SK-N-SH treated with all-trans-retinoic acid at 6 μM for 48 hours (cell line): Measurements from ENCODE around the gene LCN1.

Experiments
- ATAC-seq: fragments of 200-7000 bp; cut with Tn5 transposase; 3 replicates; pipeline ENCODE4 v1.9.1; 2020; ENCODE audit warnings: mild to moderate bottlenecking, moderate library complexity
- ARNTL ChIP-seq: fragments of 450-650 bp; formaldehyde crosslinking; IDR thresholded peaks from 2 replicates; pipeline ENCODE4 v1.5.0; 2020; ENCODE audit warnings: low read depth, mild to moderate bottlenecking, moderate library complexity, borderline replicate concordance
- CSDC2 ChIP-seq: fragments of 250-450 bp; sonication (Bioruptor Pico); IDR thresholded peaks from 2 replicates; pipeline ENCODE4 v1.5.0; 2020; ENCODE audit warnings: mild to moderate bottlenecking, moderate library complexity
- ESRRG ChIP-seq: fragments of 250-450 bp; sonication (Bioruptor Pico); IDR thresholded peaks from 2 replicates; pipeline ENCODE4 v1.6.1; 2021; ENCODE audit warnings: mild to moderate bottlenecking
- GLIS3 ChIP-seq: fragments of 250-450 bp; sonication (Bioruptor Pico); IDR thresholded peaks from 2 replicates; pipeline ENCODE4 v1.5.0; 2020; ENCODE audit warnings: mild to moderate bottlenecking, moderate library complexity
- ISL1 ChIP-seq: fragments of 250-450 bp; sonication (Bioruptor Pico); IDR thresholded peaks from 2 replicates; pipeline ENCODE4 v2.1.2; 2022; ENCODE audit warnings: mild to moderate bottlenecking, moderate library complexity
- OSR1 ChIP-seq: fragments of 250-450 bp; sonication (Bioruptor Pico); IDR thresholded peaks from 2 replicates; pipeline ENCODE4 v1.8.0; 2022; ENCODE audit warnings: moderate library complexity, mild to moderate bottlenecking, inconsistent platforms
- PPARA ChIP-seq: fragments of 250-450 bp; sonication (Bioruptor Pico); IDR thresholded peaks from 2 replicates; pipeline ENCODE4 v1.5.0; 2020; ENCODE audit warnings: mild to moderate bottlenecking, borderline replicate concordance
- RARB ChIP-seq: fragments of 250-450 bp; sonication (Bioruptor Pico); IDR thresholded peaks from 2 replicates; pipeline ENCODE4 v1.8.0; 2021; ENCODE audit warnings: mild to moderate bottlenecking, moderate library complexity
- SNAI2 ChIP-seq: fragments of 250-450 bp; sonication (Bioruptor Pico); IDR thresholded peaks from 2 replicates; pipeline ENCODE4 v1.5.0; 2020; ENCODE audit warnings: mild to moderate bottlenecking, moderate library complexity
- TOX ChIP-seq: fragments of 250-450 bp; sonication (Bioruptor Pico); IDR thresholded peaks from 2 replicates; pipeline ENCODE4 v1.8.0; 2021; ENCODE audit warnings: mild to moderate bottlenecking, moderate library complexity, borderline replicate concordance
- ZC3H10 ChIP-seq: fragments of 250-450 bp; sonication (Bioruptor Pico); IDR thresholded peaks from 2 replicates; pipeline ENCODE4 v1.5.1; 2021; ENCODE audit warnings: mild to moderate bottlenecking, moderate library complexity
- ZFP3 ChIP-seq: fragments of 250-450 bp; sonication (Bioruptor Pico); IDR thresholded peaks from 2 replicates; pipeline ENCODE4 v1.5.0; 2020; ENCODE audit warnings: mild to moderate bottlenecking, moderate library complexity
- ZFP30 ChIP-seq: fragments of 450-650 bp; formaldehyde crosslinking; IDR thresholded peaks from 2 replicates; pipeline ENCODE4 v1.5.0; 2022; ENCODE audit warnings: mild to moderate bottlenecking, moderate library complexity
- ZNF565 ChIP-seq: fragments of 450-650 bp; formaldehyde crosslinking; conservative IDR thresholded peaks from 2 replicates; pipeline ENCODE4 v1.5.0; 2020; ENCODE audit warnings: low read depth, mild to moderate bottlenecking, moderate library complexity
- ZNF70 ChIP-seq: fragments of 450-650 bp; formaldehyde crosslinking; IDR thresholded peaks from 2 replicates; pipeline ENCODE4 v1.5.0; 2020; ENCODE audit warnings: mild to moderate bottlenecking, moderate library complexity
- ZNF8 ChIP-seq: fragments of 450-650 bp; formaldehyde crosslinking; IDR thresholded peaks from 2 replicates; pipeline ENCODE4 v1.5.0; 2020; ENCODE audit warnings: mild to moderate bottlenecking, moderate library complexity
- TF ChIP-seq, protein P1 (sequence below): fragments of 250-450 bp; sonication (Bioruptor Pico); IDR thresholded peaks from 2 replicates; pipeline ENCODE4 v1.5.0; 2020; ENCODE audit warnings: mild to moderate bottlenecking, moderate library complexity
- TF ChIP-seq, protein P2 (sequence below): fragments of 250-450 bp; sonication (Bioruptor Pico); IDR thresholded peaks from 2 replicates; pipeline ENCODE4 v1.5.1; 2020; ENCODE audit warnings: low read depth, mild to moderate bottlenecking, moderate library complexity
- TF ChIP-seq, protein P3 (sequence below): fragments of 250-450 bp; sonication (Bioruptor Pico); IDR thresholded peaks from 2 replicates; pipeline ENCODE4 v1.8.0; 2020; ENCODE audit warnings: mild to moderate bottlenecking, moderate library complexity, borderline replicate concordance
- TF ChIP-seq, protein P4 (sequence below): fragments of 250-450 bp; sonication (Bioruptor Pico); IDR thresholded peaks from 2 replicates; pipeline ENCODE4 v1.8.0; 2021; ENCODE audit warnings: low read depth, mild to moderate bottlenecking, moderate library complexity, borderline replicate concordance

Gene LCN1

DNA sequence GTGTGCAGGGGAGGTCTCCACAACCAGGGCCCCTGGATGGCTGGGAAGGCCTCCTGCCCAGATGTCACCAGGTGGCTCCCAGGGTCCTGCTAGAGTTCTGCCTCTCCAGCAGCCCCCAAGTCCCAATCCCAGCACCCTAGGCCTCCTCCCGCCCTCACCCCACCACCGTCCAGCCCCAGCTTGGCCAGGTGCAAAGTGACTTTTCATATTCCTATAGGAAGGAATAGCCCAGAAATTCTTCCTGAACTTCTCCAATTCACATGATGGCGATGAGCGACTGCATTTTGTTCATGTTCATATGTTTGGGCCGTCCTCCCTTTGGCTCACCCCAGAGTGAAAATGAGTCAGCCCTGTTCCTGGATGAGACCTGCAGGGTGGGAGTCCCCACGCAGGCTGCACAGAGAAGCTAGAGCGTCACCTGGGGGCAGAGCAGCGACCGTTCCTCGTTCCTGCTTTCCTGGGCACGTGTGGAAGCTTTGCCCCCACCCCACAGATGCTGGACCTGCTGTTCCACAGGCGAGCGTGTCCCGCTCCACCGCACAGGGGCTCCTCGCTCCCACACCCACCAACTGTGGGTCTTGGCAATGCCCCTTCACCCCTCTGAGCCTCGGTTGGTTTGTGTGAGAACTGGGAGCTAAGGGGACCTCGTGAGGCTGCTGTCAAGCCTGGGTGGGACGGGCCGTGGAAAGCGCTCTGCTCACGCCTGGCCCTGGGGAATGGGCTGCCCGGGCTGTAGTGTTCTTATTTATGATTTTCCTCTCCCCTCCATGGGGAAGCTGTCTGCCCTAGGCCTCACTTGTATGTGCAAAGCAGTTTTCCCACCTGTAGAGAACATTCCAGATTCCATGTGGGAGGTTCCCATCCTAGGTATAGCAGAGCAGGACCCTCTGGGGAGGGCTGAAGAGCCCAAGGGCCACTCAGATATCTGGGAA is 13.9 kb upstream of the LCN1 start:
- ATAC-seq = no peak
- TF ChIP-seq ISL1 (CRISPR knock-in tag) (no peak), PPARA (CRISPR knock-in tag) (no peak), GLIS3 (no peak), OSR1 (CRISPR knock-in tag) (no peak), ZFP3 (CRISPR knock-in tag) (no peak), TOX (CRISPR knock-in tag) (no peak), RARB (CRISPR knock-in tag) (no peak), ZNF565 (CRISPR knock-in tag) (no peak), ARNTL (CRISPR knock-in tag) (no peak), ZNF70 (CRISPR knock-in tag) (no peak), ZFP30 (CRISPR knock-in tag) (no peak), SNAI2 (CRISPR knock-in tag) (no peak), ZNF8 (CRISPR knock-in tag) (no peak), ESRRG (CRISPR knock-in tag) (no peak), CSDC2 (CRISPR knock-in tag) (no peak)
- TF ChIP-seq, protein P1, sequence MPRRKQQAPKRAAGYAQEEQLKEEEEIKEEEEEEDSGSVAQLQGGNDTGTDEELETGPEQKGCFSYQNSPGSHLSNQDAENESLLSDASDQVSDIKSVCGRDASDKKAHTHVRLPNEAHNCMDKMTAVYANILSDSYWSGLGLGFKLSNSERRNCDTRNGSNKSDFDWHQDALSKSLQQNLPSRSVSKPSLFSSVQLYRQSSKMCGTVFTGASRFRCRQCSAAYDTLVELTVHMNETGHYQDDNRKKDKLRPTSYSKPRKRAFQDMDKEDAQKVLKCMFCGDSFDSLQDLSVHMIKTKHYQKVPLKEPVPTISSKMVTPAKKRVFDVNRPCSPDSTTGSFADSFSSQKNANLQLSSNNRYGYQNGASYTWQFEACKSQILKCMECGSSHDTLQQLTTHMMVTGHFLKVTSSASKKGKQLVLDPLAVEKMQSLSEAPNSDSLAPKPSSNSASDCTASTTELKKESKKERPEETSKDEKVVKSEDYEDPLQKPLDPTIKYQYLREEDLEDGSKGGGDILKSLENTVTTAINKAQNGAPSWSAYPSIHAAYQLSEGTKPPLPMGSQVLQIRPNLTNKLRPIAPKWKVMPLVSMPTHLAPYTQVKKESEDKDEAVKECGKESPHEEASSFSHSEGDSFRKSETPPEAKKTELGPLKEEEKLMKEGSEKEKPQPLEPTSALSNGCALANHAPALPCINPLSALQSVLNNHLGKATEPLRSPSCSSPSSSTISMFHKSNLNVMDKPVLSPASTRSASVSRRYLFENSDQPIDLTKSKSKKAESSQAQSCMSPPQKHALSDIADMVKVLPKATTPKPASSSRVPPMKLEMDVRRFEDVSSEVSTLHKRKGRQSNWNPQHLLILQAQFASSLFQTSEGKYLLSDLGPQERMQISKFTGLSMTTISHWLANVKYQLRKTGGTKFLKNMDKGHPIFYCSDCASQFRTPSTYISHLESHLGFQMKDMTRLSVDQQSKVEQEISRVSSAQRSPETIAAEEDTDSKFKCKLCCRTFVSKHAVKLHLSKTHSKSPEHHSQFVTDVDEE (CRISPR knock-in tag) = no peak
- TF ChIP-seq, protein P2, sequence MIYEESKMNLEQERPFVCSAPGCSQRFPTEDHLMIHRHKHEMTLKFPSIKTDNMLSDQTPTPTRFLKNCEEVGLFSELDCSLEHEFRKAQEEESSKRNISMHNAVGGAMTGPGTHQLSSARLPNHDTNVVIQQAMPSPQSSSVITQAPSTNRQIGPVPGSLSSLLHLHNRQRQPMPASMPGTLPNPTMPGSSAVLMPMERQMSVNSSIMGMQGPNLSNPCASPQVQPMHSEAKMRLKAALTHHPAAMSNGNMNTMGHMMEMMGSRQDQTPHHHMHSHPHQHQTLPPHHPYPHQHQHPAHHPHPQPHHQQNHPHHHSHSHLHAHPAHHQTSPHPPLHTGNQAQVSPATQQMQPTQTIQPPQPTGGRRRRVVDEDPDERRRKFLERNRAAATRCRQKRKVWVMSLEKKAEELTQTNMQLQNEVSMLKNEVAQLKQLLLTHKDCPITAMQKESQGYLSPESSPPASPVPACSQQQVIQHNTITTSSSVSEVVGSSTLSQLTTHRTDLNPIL (CRISPR knock-in tag) = no peak
- TF ChIP-seq, protein P3, sequence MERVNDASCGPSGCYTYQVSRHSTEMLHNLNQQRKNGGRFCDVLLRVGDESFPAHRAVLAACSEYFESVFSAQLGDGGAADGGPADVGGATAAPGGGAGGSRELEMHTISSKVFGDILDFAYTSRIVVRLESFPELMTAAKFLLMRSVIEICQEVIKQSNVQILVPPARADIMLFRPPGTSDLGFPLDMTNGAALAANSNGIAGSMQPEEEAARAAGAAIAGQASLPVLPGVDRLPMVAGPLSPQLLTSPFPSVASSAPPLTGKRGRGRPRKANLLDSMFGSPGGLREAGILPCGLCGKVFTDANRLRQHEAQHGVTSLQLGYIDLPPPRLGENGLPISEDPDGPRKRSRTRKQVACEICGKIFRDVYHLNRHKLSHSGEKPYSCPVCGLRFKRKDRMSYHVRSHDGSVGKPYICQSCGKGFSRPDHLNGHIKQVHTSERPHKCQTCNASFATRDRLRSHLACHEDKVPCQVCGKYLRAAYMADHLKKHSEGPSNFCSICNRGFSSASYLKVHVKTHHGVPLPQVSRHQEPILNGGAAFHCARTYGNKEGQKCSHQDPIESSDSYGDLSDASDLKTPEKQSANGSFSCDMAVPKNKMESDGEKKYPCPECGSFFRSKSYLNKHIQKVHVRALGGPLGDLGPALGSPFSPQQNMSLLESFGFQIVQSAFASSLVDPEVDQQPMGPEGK = no peak

DNA sequence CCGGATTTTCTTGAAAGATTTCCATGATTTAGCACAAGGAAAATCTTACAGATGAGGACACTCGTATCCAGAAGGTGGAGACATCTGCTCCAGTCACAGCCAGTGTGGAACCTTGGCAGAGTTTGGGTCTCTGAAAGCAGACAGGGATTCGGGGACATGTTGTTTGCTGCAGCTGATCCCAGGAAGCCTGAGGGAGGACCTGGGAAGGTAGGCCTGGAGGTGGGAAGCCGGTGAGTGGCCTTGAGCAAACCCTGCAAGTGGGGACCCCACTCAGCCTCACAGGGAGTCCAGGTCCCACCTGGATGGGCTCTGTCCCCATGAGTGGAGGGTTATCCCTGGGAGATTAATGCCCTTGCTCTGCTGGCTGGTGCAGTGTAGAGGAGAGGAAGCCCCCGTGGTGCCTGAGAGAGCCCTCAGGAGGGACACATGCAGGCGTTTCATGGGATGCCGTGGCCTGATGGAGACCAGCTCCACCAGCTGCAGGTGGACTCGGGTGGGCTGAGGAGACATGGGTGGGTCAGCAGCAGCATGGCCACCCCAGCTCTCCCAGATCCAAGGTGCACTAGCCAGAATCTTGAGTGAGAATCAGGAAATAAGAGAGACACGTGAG is 12.9 kb upstream of the LCN1 start:
- ATAC-seq = no peak
- TF ChIP-seq RARB (CRISPR knock-in tag) (no peak), CSDC2 (CRISPR knock-in tag) (no peak), ZNF70 (CRISPR knock-in tag) (no peak), ZNF8 (CRISPR knock-in tag) (no peak), OSR1 (CRISPR knock-in tag) (no peak), ZNF565 (CRISPR knock-in tag) (no peak), GLIS3 (no peak), ZC3H10 (CRISPR knock-in tag) (no peak), ARNTL (CRISPR knock-in tag) (no peak)
- TF ChIP-seq, protein P2 (CRISPR knock-in tag) = no peak
- TF ChIP-seq, protein P3 = no peak
- TF ChIP-seq, protein P4, sequence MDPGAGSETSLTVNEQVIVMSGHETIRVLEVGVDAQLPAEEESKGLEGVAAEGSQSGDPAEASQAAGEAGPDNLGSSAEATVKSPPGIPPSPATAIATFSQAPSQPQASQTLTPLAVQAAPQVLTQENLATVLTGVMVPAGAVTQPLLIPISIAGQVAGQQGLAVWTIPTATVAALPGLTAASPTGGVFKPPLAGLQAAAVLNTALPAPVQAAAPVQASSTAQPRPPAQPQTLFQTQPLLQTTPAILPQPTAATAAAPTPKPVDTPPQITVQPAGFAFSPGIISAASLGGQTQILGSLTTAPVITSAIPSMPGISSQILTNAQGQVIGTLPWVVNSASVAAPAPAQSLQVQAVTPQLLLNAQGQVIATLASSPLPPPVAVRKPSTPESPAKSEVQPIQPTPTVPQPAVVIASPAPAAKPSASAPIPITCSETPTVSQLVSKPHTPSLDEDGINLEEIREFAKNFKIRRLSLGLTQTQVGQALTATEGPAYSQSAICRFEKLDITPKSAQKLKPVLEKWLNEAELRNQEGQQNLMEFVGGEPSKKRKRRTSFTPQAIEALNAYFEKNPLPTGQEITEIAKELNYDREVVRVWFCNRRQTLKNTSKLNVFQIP (CRISPR knock-in tag) = no peak
